Measurements from ENCODE around the gene TMEM273. TPM values are rescaled to one million over a fixed set of nuclear protein-coding genes. Genes with fewer than 3 reads are reported as not detected.
A peak's percentile ranks its signal among the peaks of the same experiment; 100 is the strongest.

Gene TMEM273
- total RNA-seq, 1 donor from 2014 or later: 63.1 TPM

GRCh38 chr10:49134327-49134726, 53.9 kb downstream of the TMEM273 start:
- Histone ChIP-seq H3K36me3 (no peaks in the 10 kb centered on the region), H3K9me3 (no peaks in the 10 kb centered on the region), H3K4me3 (no peak overlapping the region), H3K27me3 (no peaks in the 10 kb centered on the region), H3K4me1 (peaks cover 13% of the 10 kb centered on the region), H3K27ac (no peak overlapping the region)
- intact Hi-C loops (cut with DNase I): no loop called here
- ATAC-seq: no peak
- DNase-seq: no peak
- TF ChIP-seq CTCF (IDR thresholded peaks at IDR 0.05): no peak

GRCh38 chr10:49133706-49134248, 54.4 kb downstream of the TMEM273 start, which contains the start of gene FAM170B:
Gene FAM170B (minus strand): TSS chr10:49134021. CDS start chr10:49133918, 103 bp downstream.
- Histone ChIP-seq H3K4me1 (peaks cover 11% of the 10 kb centered on the region), H3K9me3 (no peaks in the 10 kb centered on the region), H3K36me3 (no peaks in the 10 kb centered on the region), H3K4me3 (no peak within 1 kb of the TSS), H3K27ac (no peak within 1 kb of the TSS), H3K27me3 (no peaks in the 10 kb centered on the region)
- TF ChIP-seq CTCF (IDR thresholded peaks at IDR 0.05): no peak
- ATAC-seq (no peak), DNase-seq (no peak)
- intact Hi-C loops (cut with DNase I): no loop called here

- TF ChIP-seq CTCF (IDR thresholded peaks at IDR 0.05): no peak
- H3K27ac ChIP-seq: no peak overlapping the region
- no peaks in the 10 kb centered on the region for H3K36me3 ChIP-seq
- H3K4me1 ChIP-seq: peaks cover 11% of the 10 kb centered on the region
- H3K27me3 ChIP-seq: no peaks in the 10 kb centered on the region
- no peak for ATAC-seq
- no peaks in the 10 kb centered on the region for H3K9me3 ChIP-seq
- DNase-seq: no peak
- intact Hi-C loops (cut with DNase I): no loop called here
- H3K4me3 ChIP-seq: no peak overlapping the region
Observed at GRCh38 chr10:49132362-49132737, 55.8 kb downstream of the TMEM273 start.

GRCh38 chr10:49131507-49132361, 56.5 kb downstream of the TMEM273 start:
- no peak for TF ChIP-seq CTCF (IDR thresholded peaks at IDR 0.05)
- no peaks in the 10 kb centered on the region for H3K27me3 ChIP-seq
- no peak overlapping the region for H3K4me3 ChIP-seq
- ATAC-seq (peak; percentile 20), DNase-seq (peak; percentile 60)
- H3K36me3 ChIP-seq: no peaks in the 10 kb centered on the region
- H3K9me3 ChIP-seq: no peaks in the 10 kb centered on the region
- H3K27ac ChIP-seq: no peak overlapping the region
- intact Hi-C loops (cut with DNase I): no loop called here
- peaks cover 11% of the 10 kb centered on the region for H3K4me1 ChIP-seq

GRCh38 chr10:49129376-49129775, 58.8 kb downstream of the TMEM273 start:
- intact Hi-C loops (cut with DNase I): no loop called here
- no peak overlapping the region for H3K27ac ChIP-seq
- no peaks in the 10 kb centered on the region for H3K27me3 ChIP-seq
- no peak for DNase-seq
- ATAC-seq: no peak
- H3K4me3 ChIP-seq: no peak overlapping the region
- TF ChIP-seq CTCF (IDR thresholded peaks at IDR 0.05): no peak
- no peaks in the 10 kb centered on the region for H3K36me3 ChIP-seq
- H3K9me3 ChIP-seq: no peaks in the 10 kb centered on the region
- H3K4me1 ChIP-seq: peaks cover 4% of the 10 kb centered on the region
